NCI-H1092 treated with DMSO at 0.1 percent for 48 hours (cell line): ENCODE results near the gene TARM1.

Experiments
- DNase-seq: peaks from one replicate; lab custom pipeline; 2025; lab: John Stamatoyannopoulos, UW

Gene TARM1

GRCh38 chr19:54081032-54081431, at the start of gene TARM1:
TSS of gene TARM1 (minus strand) at chr19:54081365. CDS start at chr19:54081340, 25 bp downstream.
- DNase-seq: no peak

DNA sequence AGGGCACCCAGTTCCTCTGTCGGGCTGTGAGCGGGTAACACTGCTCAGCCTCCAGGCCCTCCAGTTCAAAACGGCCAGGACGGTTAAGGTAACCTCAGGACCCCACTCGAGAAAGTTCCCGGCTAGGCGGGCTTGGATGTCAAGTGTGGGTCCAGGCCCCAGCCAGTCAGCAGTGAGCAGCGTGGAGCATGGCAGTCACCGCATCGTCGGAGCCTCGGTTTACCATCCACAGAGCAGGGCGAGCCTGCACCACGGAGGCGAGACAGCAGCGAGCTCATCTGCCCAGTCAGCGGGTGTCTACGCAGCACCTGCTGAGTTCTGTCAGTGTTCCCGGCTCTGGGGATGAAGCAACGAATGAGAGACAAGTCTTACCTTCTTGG, 48.4 kb upstream of the TARM1 start:
- no peak for DNase-seq

DNA sequence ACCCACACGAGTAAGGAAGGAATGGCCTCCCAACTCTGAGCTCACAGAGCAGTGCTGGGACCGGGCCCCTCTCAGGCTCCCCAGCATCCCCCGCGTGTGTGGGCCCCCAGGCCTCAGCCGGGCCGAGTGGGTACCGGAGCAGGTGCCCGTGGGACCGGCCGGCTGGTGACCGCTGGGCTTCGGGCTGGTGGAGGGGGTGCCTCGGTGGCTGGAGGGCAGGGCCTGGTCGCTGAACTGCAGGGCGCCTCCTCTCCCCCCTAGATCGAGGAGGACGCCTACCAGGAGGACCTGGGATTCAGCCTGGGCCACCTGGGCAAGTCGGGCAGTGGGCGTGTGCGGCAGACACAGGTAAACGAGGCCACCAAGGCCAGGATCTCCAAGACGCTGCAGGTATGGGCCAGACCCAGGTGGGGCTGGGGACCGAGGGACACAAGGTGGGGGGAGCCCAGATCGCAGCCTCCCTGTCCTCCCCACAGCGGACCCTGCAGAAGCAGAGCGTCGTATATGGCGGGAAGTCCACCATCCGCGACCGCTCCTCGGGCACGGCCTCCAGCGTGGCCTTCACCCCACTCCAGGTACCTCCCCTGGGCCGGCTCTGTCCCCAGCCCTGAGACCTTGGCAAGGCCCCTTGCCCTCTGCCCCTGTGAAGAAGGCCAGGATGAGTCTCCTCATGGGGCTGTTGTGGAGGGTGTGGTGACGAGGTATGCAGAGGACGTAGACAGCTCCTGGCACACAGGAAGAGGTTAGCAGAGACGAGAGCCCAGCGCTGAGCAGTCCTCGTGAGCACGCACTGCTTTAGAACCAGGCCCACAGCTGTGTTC, 47.8 kb upstream of the TARM1 start:
- no peak for DNase-seq

DNA sequence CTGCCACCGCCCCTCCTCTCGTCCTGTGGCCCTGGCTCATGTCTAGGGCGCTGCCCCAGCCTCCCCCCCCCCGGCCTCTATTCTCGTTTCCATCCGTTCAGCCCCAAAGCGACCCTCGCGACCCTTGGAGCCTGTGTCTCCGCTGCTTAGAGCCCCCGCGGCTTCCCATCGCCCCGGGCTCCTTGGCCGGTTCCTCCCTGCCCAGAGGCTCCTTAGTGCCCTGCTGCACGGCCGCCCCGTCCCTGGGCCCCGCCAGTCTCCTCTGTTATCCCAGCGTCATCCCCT, 47.2 kb upstream of the TARM1 start:
- DNase-seq: no peak

- DNase-seq: no peak
Measured at GRCh38 chr19:54127688-54128440, 46.7 kb upstream of the TARM1 start.

- DNase-seq: no peak
Measured at GRCh38 chr19:54125713-54126112, 44.5 kb upstream of the TARM1 start.

DNA sequence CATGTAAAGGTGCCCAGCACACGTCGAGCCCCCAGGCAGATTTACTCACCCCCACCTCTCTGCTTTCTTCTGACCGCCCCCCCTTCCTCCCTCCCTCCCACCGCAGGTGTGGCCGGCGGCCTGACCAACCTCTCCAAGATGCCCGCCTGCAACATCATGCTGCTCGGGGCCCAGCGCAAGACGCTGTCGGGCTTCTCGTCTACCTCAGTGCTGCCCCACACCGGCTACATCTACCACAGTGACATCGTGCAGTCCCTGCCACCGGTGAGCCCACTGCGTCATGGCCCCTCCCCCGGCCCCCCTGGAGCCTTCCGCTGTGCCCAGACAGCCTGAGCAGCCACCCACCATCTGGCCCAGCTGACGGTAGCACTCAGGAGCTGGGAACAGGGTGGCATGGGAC, 43.2 kb upstream of the TARM1 start:
- DNase-seq: no peak

DNA sequence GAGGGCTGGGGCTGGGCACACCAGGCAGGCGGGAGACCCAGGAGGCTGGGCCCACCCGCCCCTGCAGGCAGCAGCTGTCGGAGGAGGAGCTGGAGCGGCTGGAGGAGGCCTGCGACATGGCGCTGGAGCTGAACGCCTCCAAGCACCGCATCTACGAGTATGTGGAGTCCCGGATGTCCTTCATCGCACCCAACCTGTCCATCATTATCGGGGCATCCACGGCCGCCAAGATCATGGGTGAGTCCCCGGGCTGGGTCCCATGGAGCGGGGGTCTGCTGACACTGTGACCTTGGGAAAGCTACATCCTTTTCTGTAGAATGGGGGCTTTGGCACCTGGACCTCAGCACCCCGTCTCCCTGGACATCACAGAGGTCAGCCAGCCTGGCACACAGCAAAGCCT, 42.5 kb upstream of the TARM1 start:
- no peak for DNase-seq

DNA sequence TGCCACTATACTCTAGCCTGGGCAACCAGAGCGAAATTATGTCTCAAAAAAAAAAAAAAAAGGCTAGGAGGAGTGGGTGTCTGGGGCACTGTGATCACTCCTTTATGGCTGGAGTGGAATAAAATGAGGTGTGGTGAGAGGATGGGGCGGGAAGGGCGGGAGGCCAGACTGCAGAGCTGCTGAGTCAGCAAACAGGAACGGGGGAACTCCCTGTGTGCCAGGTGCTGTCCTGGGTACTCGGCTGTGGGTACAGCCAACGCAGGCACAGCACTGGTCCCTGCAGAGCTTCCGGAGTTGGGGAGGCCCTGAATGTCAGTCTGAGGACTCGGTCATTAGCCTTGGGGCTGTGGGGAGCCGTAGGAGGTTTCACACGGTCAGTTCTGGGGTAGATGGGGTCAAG, 40.1 kb upstream of the TARM1 start:
- no peak for DNase-seq

GRCh38 chr19:54115109-54116063, 34.2 kb upstream of the TARM1 start, which contains the start of the genes PRPF31 and TFPT:
TSS of gene PRPF31 (plus strand) at chr19:54115754. CDS start at chr19:54118279, 2,525 bp downstream.
TSS of gene TFPT (minus strand) at chr19:54115657. CDS start at chr19:54115269, 388 bp downstream.
- peak; percentile 95 for DNase-seq

- peak; percentile 3 for DNase-seq
Measured at GRCh38 chr19:54114340-54115108, 33.4 kb upstream of the TARM1 start.

GRCh38 chr19:54109651-54110050, 28.5 kb upstream of the TARM1 start:
- DNase-seq: no peak

- DNase-seq: no peak
Measured at GRCh38 chr19:54108496-54108895, 27.3 kb upstream of the TARM1 start.

DNA sequence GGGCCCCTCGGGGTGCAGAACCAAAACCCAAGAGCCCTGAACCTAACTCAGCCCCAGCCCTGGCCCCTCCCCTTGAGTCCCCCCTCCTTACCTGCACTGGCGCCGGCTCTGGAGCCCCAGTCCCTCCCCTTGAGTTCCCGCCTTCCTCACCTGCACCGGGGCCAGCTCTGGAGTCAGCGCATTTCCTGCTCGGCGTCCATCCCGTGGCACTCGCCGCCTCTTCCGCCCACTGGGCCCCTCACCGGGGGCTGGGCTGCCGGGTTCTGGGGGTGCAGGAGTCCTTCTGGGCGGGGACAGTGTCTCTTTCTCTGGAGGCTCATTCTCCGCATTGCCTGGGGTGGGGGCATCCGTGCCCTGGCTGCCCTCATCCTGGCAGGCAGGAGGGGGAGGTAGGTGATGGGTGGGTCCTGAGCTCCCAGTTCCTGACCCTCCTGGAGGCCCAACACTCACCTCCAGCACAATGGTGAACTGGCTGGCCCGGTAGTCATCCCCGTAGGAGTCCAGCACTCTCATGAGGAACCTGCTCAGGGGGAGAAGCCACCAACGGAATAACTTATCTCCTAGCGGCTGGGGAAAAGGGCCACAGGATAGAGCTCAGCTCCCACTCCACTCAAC, 26.8 kb upstream of the TARM1 start:
- no peak for DNase-seq

DNA sequence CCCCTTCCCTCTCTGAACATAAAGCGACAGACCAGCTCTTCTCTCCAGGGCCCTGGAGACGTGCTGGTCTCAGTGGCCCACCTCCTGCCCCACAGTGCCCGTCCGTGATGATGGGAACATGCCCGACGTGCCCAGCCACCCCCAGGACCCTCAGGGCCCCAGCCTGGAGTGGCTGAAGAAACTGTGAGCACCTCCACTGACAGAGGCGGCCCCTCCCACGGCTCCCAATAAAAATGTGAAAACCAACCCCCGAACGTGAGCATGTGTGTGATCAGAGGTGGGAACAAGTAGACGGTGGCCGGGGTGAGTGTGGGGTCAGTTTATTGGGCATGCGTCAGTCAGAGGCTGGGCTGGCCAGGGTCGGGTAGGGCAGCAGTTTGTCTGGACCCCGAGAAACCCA, 25.6 kb upstream of the TARM1 start:
- DNase-seq: no peak

DNA sequence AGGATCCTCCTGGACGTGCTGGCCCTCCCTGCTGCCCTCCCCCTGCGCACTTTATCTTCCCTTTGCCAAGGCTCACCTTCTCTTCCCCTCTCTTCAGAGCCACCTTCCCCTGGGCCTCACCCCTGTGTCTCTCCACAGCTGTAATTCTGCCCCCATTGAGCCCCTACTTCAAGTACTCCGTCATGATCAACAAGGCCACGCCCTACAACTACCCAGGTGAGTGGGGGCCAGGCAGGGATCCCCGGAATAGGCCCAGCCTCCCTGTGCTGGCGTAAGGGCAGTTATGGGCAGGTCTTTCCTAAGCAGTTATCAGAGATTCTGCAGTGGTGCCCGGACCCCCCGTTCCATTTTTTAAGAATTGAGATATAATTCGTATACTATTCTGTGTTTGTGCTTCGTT, 24.6 kb upstream of the TARM1 start:
- DNase-seq: no peak

DNA sequence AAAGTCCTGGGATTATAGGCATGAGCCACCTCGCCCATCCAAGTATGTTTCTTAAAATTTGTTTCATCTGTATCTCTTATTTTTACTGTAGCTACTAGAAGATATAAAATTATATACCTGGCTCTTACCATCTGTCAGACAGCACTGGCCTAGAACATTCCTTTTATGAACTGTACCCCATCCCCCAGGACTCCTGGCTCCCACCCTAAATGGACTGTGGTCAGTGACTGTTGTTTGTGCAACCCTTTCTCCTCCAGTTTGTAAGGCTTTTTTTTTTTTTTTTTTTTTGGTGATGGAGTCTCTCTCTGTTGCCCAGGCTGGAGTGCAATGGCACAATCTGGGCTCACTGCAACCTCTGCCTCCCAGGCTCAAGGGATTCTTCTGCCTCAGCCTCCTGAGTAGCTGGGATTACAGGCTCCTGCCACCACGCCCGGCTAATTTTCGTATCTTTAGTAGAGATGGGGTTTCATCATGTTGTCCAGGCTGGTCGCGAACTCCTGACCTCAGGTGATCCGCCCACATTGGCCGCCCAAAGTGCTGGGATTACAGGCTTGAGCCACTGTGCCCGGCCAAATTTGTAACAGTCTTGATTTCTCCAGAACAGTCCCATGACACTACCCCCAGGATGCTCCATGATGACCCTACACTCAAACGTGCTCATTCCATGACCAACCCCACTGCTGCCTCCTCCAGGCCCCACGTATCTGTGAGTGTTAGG, 24.0 kb upstream of the TARM1 start:
- no peak for DNase-seq

GRCh38 chr19:54102421-54103169, 21.4 kb upstream of the TARM1 start, which contains the start of gene NDUFA3:
TSS of gene NDUFA3 (plus strand) at chr19:54102855. CDS start at chr19:54102879, 24 bp downstream.
- DNase-seq: peak; percentile 95

GRCh38 chr19:54100561-54100960, 19.4 kb upstream of the TARM1 start, which contains the start of gene OSCAR:
TSS of gene OSCAR (minus strand) at chr19:54100803. CDS start at chr19:54100792, 11 bp downstream.
- no peak for DNase-seq
